Ovary (tissue), 3 donors: ENCODE measurements around the gene SFTA2.

Source experiments
- EP300 ChIP-seq: sonication (generic); formaldehyde crosslinking; IDR thresholded peaks from one replicate; pipeline ENCODE4 v1.6.1; 2017; ENCODE audit warnings: antibody characterized with exemption
- POLR2A ChIP-seq: fragments of 450-650 bp; IDR thresholded peaks from one replicate; pipeline ENCODE4 v1.6.1; 2017; ENCODE audit warnings: antibody characterized with exemption, mild to moderate bottlenecking, moderate library complexity
- TF ChIP-seq, protein P1 (sequence below), 3 donors: fragments of 450-650 bp in 2 of 3; fragments of 200-600 bp in 1 of 3; IDR thresholded peaks; one replicate each; pipeline versions ENCODE4 v1.5.1 to v1.8.0; 2016 to 2022; ENCODE audit warnings: antibody characterized with exemption in 3 of 3, mild to moderate bottlenecking in 1 of 3
- donor health status: DM: no; HTN: no; CAD: no.

DNA sequence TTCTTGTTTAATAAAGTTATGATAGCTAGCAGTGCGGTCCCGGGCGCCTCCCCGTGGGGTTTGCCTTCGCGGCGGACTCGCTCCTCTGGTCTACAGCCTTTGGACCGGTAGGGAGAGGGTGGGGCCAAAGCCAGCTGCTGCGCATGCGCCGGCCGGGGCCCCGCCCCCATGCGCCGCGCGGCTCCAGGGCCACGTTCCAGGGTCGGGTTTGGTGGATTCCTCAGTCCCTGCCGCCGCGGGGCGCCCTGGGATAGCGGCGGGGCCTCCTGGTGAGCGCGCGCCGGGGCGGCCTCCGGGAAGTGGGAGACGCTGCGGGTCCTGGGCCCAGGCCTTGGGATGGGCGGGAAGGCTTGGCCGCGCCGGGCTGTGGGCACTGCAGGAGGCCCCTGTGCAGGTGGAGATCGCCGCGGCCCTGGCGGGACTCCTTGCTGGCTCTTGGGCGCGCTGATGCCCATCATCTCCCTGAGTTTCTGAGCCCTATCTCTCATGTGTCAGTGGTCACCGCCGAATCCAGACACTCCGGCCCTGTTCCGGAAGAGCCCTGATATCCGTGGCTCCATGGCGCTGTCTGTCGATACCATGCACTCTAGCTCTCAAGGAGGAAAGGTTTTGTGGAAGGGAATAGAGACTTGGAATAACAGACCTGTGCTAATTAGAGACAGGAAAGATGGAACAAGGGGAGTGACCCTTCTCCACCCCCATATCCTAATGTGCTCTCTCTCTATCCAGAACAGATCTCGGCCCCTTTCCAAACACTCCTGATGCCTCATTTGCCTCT is 17.7 kb downstream of the SFTA2 start, which contains the start of gene VARS2:
- TF ChIP-seq, protein P1, sequence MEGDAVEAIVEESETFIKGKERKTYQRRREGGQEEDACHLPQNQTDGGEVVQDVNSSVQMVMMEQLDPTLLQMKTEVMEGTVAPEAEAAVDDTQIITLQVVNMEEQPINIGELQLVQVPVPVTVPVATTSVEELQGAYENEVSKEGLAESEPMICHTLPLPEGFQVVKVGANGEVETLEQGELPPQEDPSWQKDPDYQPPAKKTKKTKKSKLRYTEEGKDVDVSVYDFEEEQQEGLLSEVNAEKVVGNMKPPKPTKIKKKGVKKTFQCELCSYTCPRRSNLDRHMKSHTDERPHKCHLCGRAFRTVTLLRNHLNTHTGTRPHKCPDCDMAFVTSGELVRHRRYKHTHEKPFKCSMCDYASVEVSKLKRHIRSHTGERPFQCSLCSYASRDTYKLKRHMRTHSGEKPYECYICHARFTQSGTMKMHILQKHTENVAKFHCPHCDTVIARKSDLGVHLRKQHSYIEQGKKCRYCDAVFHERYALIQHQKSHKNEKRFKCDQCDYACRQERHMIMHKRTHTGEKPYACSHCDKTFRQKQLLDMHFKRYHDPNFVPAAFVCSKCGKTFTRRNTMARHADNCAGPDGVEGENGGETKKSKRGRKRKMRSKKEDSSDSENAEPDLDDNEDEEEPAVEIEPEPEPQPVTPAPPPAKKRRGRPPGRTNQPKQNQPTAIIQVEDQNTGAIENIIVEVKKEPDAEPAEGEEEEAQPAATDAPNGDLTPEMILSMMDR (IDR thresholded peaks at IDR 0.05): peak in 2 of 3 donors; percentile 42 to 63
- no peak for TF ChIP-seq EP300
- TF ChIP-seq POLR2A: peak; percentile 89
